ENCODE measurements around the gene OR13G1.

- TF ChIP-seq CTCF (IDR thresholded peaks at IDR 0.05 in 8 of 11, conservative IDR thresholded peaks at IDR 0.05 in 3 of 11) = no peak
- no peak for TF ChIP-seq POLR2A (IDR thresholded peaks at IDR 0.05)
- no peak for TF ChIP-seq POLR2AphosphoS5 (IDR thresholded peaks at IDR 0.05)
Observed at GRCh38 chr1:247642742-247643141, 36.8 kb downstream of the OR13G1 start.

Measured in spleen (tissue), 7 donors.